ENCODE data around the gene ASAP3. TPM values are rescaled to one million over a fixed set of nuclear protein-coding genes. Genes with fewer than 3 reads are reported as not detected.

The ASAP3 gene
- total RNA-seq, 3 donors from 2014 or later, result 0.49 to 0.90 (median 0.66) TPM

DNA sequence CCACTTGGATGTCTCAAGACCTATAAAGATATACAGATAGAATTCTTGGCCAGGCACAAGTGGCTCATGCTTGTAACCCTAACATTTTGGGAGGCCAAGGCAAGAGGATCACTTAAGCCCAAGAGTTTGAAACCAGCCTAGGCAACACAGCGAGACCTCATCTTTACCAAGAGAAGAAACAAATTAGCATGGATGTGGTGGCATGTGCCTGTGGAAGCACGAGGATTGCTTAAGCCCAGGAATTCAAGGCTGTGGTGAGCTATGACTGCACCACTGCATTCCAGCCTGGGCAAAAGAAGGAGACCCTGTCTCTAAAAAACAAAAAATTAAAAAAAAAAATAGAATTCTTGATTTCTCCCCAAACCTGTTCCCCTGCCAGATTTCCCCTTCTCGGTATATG is 8.3 kb downstream of the ASAP3 start:
- Mint-ChIP-seq H3K27me3 (ENCODE audit: low read depth) (peaks cover 17% of the 10 kb centered on the region), H3K36me3 (ENCODE audit: insufficient read depth) (no peaks in the 10 kb centered on the region), H3K9me3 (no peaks in the 10 kb centered on the region), H3K4me1 (ENCODE audit: low read depth) (no peaks in the 10 kb centered on the region), H3K4me3 (no peak overlapping the region)
- ATAC-seq (no peak), DNase-seq (no peak)

DNA sequence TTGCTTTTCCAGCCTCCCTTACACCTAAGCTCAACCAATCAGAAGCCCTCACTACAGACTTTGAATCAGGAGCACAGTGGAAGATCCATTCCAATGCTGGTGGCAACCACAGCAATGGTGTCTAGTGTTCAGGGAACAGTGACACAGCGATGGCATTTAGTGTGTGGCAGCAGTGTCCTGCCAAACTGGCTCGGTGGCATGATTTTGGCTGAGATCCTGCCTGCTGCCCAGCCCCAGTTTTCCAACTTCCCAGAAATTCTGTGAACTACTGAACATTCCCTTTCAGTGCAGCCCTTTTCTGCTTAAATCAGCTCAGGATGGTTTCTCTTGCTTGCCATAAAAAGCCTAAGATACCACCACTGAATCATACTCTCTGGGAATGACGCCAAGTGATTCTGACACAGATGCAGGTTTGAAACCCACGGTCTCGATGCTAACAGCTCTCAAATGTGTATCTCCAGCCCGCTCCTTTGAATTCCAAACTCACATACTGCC is 8.8 kb downstream of the ASAP3 start:
- no peak overlapping the region for H3K4me3 Mint-ChIP-seq
- ATAC-seq (no peak), DNase-seq (no peak)
- H3K27me3 Mint-ChIP-seq (ENCODE audit: low read depth), result peaks cover 13% of the 10 kb centered on the region
- no peaks in the 10 kb centered on the region for H3K9me3 Mint-ChIP-seq
- no peaks in the 10 kb centered on the region for H3K36me3 Mint-ChIP-seq (ENCODE audit: insufficient read depth)
- no peaks in the 10 kb centered on the region for H3K4me1 Mint-ChIP-seq (ENCODE audit: low read depth)

GRCh38 chr1:23473037-23473800 is 10.8 kb downstream of the ASAP3 start:
- no peaks in the 10 kb centered on the region for H3K4me1 Mint-ChIP-seq (ENCODE audit: low read depth)
- no peak overlapping the region for H3K4me3 Mint-ChIP-seq
- H3K27me3 Mint-ChIP-seq (ENCODE audit: low read depth), result peaks cover 12% of the 10 kb centered on the region
- no peaks in the 10 kb centered on the region for H3K36me3 Mint-ChIP-seq (ENCODE audit: insufficient read depth)
- ATAC-seq (no peak), DNase-seq (no peak)
- H3K9me3 Mint-ChIP-seq, result no peaks in the 10 kb centered on the region

DNA sequence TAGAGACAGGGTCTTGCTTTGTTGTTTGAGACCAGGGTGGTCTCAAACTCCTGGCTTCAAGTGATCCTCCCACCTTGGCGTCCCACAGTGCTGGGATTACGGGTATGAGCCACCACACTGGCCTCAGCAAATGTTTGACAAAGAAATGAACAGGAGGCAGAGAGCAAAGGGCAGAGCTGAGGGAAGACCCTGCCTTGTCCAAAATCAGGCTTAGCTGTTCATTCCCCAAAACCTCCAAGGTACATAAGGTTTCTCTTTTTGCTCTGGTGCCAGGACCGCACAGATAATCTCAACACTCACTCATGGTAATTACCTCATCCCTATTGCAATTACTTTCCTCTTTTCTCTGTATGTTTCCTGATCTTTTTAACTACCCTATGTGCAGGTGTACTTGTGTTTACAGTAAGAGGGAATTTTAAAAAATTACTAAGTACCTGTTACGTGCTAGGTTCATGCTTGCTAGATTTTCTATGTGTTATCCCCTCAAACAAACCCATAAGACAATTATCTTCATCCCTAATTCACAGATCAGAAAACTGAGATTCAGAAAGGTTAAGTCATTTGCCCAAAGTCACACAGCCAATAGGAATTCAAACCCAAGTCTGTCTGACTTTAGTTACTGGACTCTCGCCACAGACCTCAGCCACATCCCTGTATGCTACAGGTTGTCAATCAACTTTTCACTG is 11.5 kb downstream of the ASAP3 start:
- Mint-ChIP-seq H3K9me3 (no peaks in the 10 kb centered on the region), H3K36me3 (ENCODE audit: insufficient read depth) (no peaks in the 10 kb centered on the region), H3K27me3 (ENCODE audit: low read depth) (peaks cover 10% of the 10 kb centered on the region), H3K4me1 (ENCODE audit: low read depth) (no peaks in the 10 kb centered on the region), H3K4me3 (no peak overlapping the region)
- ATAC-seq (no peak), DNase-seq (no peak)

DNA sequence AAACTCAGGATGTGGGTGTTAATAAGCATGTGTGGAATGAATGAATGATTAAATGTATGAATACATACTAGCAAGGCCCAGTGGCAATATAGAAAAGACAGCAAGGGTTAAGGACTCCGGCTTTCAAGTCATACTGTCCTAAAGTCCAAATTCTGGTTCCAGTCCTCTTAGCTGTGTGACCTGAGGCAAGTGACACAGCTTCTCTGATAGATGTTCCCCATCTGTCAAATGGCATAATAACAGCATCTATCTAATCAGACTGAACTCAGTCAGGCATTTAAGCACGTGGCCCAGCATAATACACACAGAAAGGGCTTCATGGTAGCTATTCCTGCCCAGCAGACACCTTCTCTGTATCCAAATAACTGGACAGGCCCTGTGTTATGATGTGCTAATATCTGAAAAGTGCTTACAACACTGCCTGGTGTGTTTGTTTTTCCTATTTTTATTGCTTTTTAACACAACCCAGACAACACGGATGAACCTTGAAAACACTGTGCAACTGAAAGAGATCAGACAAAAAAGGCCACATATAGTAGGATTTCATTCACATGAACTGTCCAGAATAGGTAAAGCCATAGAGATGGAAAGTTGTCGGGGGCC is 12.4 kb downstream of the ASAP3 start:
- peaks cover 6% of the 10 kb centered on the region for H3K27me3 Mint-ChIP-seq (ENCODE audit: low read depth)
- H3K4me3 Mint-ChIP-seq, result no peak overlapping the region
- no peaks in the 10 kb centered on the region for H3K9me3 Mint-ChIP-seq
- no peak for ATAC-seq
- no peak for DNase-seq
- H3K4me1 Mint-ChIP-seq (ENCODE audit: low read depth), result no peaks in the 10 kb centered on the region
- no peaks in the 10 kb centered on the region for H3K36me3 Mint-ChIP-seq (ENCODE audit: insufficient read depth)

GRCh38 chr1:23470282-23471070 is 13.5 kb downstream of the ASAP3 start:
- no peaks in the 10 kb centered on the region for H3K4me1 Mint-ChIP-seq (ENCODE audit: low read depth)

DNA sequence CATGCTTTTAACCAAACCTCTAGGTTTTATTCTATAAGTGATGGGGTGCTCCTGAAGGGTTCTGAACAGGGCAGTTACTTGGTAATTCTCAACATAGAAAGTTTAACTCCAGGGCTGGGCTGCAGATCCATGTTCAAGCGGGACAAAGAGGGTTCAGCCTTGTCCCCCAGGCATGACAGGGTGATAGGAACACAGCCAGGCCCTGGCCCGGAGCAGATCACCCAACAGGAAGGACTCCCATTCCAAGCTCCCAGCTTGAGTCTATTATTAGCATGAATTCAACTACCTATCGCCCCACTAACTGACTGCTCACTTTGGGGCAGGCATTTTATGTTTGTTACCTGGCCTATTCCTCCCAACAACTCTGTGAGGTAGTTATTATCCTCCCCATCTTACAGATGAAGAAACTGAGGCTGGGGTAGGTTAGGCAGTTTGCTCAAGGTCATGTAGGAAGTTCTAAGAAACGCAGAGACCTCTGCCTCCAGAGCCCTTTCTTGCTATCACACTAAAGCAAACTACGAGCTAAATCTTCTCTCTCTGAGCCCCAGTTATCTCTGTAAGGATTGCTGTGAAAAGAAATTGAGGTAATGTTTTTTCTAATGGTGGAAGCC is 14.5 kb downstream of the ASAP3 start:
- no peak for ATAC-seq
- Mint-ChIP-seq H3K27me3 (ENCODE audit: low read depth) (no peaks in the 10 kb centered on the region), H3K9me3 (no peaks in the 10 kb centered on the region), H3K36me3 (ENCODE audit: insufficient read depth) (no peaks in the 10 kb centered on the region), H3K4me3 (no peak overlapping the region), H3K4me1 (ENCODE audit: low read depth) (no peaks in the 10 kb centered on the region)
- no peak for DNase-seq

More at GRCh38 chr1:23470282-23471070, 13.5 kb downstream of the ASAP3 start:
- no peak overlapping the region for H3K4me3 Mint-ChIP-seq
- no peak for ATAC-seq
- no peak for DNase-seq
- no peaks in the 10 kb centered on the region for H3K9me3 Mint-ChIP-seq
- no peaks in the 10 kb centered on the region for H3K36me3 Mint-ChIP-seq (ENCODE audit: insufficient read depth)
- H3K27me3 Mint-ChIP-seq (ENCODE audit: low read depth), result peaks cover 2% of the 10 kb centered on the region

DNA sequence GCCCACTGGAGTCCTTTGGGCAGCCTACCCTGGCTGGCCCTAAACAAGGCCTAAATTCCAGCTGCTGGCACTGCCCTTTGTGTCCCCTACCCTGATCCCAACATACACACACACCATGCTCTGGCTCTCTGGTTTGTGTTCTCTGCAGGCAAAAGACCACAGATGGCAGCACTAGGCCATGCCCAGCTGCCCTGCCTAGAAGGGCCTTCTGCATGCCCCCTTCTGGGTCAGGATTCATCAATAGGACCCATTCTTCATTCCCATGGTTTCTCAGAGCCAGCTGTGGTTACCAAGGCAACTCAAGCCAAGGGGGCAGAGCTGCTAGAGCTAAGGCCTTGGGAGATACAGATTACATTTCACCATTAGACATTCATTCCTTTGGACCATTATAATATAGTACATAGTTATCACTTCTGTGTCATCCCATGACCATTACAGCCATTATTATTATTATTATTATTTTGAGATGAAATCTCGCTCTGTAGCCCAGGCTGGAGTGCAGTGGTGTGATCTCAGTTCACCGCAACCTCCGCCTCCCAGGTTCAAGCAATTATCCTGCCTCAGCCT is 17.5 kb downstream of the ASAP3 start:
- DNase-seq, result no peak
- ATAC-seq, result no peak
- Mint-ChIP-seq H3K4me1 (ENCODE audit: low read depth) (no peaks in the 10 kb centered on the region), H3K9me3 (no peaks in the 10 kb centered on the region), H3K4me3 (no peak overlapping the region), H3K36me3 (ENCODE audit: insufficient read depth) (no peaks in the 10 kb centered on the region), H3K27me3 (ENCODE audit: low read depth) (peaks cover 4% of the 10 kb centered on the region)

DNA sequence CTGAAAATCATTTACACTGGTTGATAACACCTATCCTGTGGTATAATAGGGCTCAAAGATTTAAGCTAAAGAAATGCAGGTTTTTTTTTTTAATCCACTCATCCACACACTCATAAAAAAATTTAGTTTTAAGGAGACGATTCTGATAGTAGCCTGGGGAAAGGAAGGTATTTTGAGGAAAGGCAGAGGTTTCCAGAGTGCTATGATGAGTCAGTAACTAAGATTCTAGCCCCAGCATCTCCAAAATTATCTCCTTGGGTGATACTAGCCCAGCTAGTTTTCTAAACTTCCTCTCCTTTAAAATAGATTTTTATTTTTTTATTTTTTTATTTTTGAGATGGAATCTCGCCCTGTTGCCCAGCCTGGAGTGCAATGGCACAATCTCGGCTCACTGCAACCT is 20.7 kb downstream of the ASAP3 start:
- DNase-seq, result no peak
- H3K4me1 Mint-ChIP-seq (ENCODE audit: low read depth), result no peaks in the 10 kb centered on the region
- no peaks in the 10 kb centered on the region for H3K9me3 Mint-ChIP-seq
- no peaks in the 10 kb centered on the region for H3K36me3 Mint-ChIP-seq (ENCODE audit: insufficient read depth)
- H3K27me3 Mint-ChIP-seq (ENCODE audit: low read depth), result peaks cover 4% of the 10 kb centered on the region
- no peak overlapping the region for H3K4me3 Mint-ChIP-seq
- ATAC-seq, result no peak

- no peak for DNase-seq
- H3K4me1 Mint-ChIP-seq (ENCODE audit: low read depth), result no peaks in the 10 kb centered on the region
- no peaks in the 10 kb centered on the region for H3K36me3 Mint-ChIP-seq (ENCODE audit: insufficient read depth)
- no peak overlapping the region for H3K4me3 Mint-ChIP-seq
- H3K27me3 Mint-ChIP-seq (ENCODE audit: low read depth), result peaks cover 4% of the 10 kb centered on the region
- ATAC-seq, result no peak
- H3K9me3 Mint-ChIP-seq, result no peaks in the 10 kb centered on the region
These were observed 21.2 kb downstream of the ASAP3 start for GRCh38 chr1:23462766-23463165.

DNA sequence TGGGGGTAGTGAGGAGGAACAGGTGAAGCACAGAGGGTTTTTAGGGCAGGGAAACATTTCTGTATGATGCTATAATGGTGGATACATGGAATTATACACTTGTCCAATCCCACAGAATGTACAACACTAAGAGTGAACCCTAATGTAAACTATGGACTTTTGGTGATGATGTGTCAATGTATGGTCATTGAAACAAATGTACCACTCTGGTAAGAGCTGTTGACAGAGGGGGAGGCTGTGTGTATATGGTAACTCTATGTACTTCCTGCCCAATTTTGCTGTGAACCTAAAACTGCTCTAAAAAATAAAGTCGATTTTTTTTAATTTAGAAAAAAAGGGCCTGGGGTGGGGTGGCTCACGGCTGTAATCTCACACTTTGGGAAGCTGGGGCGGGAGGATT is 22.9 kb downstream of the ASAP3 start:
- DNase-seq (no peak), ATAC-seq (no peak)
- no peak overlapping the region for H3K4me3 Mint-ChIP-seq
- peaks cover 10% of the 10 kb centered on the region for H3K27me3 Mint-ChIP-seq (ENCODE audit: low read depth)
- no peaks in the 10 kb centered on the region for H3K9me3 Mint-ChIP-seq
- H3K4me1 Mint-ChIP-seq (ENCODE audit: low read depth), result peaks cover 5% of the 10 kb centered on the region
- H3K36me3 Mint-ChIP-seq (ENCODE audit: insufficient read depth), result no peaks in the 10 kb centered on the region

DNA sequence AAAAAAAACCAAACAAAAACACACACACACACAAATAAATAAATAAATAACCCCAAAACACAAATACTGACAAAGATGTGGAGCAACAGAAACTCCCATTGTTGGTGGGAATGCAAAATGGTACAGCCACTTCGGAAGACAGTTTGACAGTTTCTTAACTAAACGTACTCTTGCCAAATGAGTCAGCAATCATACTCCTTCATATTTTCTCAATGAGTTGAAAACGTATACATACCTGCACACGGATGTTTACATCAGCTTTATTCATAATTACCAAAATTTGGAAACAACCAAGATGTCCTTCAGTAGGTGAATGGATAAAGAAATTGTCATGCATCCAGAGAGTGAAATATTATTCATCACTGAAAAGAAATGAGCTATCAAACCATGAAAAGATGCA is 23.5 kb downstream of the ASAP3 start:
- ATAC-seq (no peak), DNase-seq (no peak)
- H3K4me3 Mint-ChIP-seq, result no peak overlapping the region
- H3K4me1 Mint-ChIP-seq (ENCODE audit: low read depth), result peaks cover 5% of the 10 kb centered on the region
- peaks cover 11% of the 10 kb centered on the region for H3K27me3 Mint-ChIP-seq (ENCODE audit: low read depth)
- H3K9me3 Mint-ChIP-seq, result no peaks in the 10 kb centered on the region
- no peaks in the 10 kb centered on the region for H3K36me3 Mint-ChIP-seq (ENCODE audit: insufficient read depth)

- DNase-seq (no peak), ATAC-seq (no peak)
- Mint-ChIP-seq H3K4me1 (ENCODE audit: low read depth) (peaks cover 5% of the 10 kb centered on the region), H3K4me3 (no peak overlapping the region), H3K27me3 (ENCODE audit: low read depth) (peaks cover 19% of the 10 kb centered on the region), H3K9me3 (no peaks in the 10 kb centered on the region), H3K36me3 (ENCODE audit: insufficient read depth) (no peaks in the 10 kb centered on the region)
These were observed 24.6 kb downstream of the ASAP3 start for GRCh38 chr1:23459338-23459757.
